ENCODE results near the gene INPP5B. TPM values are rescaled to one million over a fixed set of nuclear protein-coding genes. Genes with fewer than 3 reads are reported as not detected.

Gene INPP5B
- total and polyA plus RNA-seq, 12 donors, result 4.1 to 17.3 (median 12.5) TPM

DNA sequence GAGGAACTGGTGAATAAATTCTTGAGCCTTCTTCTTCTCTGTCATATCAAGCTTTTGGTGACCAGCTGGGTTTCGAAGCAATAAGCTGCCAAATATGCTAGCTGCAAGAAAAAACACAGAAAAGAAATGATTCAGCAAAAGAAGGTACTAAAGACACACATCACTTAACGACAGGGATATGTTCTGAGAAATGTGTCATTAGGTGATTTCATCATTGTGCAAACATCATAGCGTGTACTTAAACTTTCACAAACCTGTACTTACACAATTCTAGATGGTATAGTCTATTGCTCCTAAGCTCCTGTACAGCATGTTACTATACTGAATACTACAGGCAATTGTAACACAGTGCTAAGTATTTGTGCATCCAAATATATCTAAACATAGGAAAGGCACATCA lies 84.5 kb downstream of the INPP5B start:
- intact Hi-C loops (cut with DNase I), result loop anchor here in 3 of 10 donors (5.0 to 10.0 kb wide), 4 partner anchors 50 to 170 kb away; partner anchors contain the start of genes CDCA8 (in 2 of the 3), C1orf122 (in 1 of the 3) and YRDC (in 1 of the 3)

DNA sequence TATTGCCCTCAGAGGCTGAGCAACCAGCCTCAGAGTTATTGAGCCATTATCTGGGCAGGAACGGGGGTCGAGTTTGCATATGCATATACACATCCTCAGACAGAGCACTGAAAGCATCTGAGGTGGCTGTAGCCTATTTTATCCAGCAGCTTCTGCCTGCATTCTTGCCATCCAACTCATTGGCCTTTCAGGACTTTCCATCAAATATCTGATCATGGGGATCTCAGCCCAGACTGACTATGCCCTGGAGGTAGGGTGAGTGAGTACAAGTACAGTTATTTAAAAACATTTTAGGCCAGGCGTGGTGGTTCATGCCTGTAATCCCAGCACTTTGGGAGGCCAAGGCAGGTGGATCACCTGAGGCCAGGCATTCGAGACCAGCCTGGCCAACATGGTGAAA lies 85.7 kb downstream of the INPP5B start:
- 91 to 95% methylated on average over 4 of the region's 4 CpGs for WGBS, 2 donors
- Histone ChIP-seq H3K9me3 (no peaks in the 10 kb centered on the region), H3K4me3 (no peak overlapping the region), H3K4me1 (peaks cover 0 to 37% (median 28%) of the 10 kb centered on the region in 9 donors), H3K27me3 (no peaks in the 10 kb centered on the region), H3K27ac (no peak overlapping the region), H3K36me3 (peaks cover 0 to 69% (median 34%) of the 10 kb centered on the region in 9 donors)
- intact Hi-C loops (cut with DNase I), result loop anchor here in 3 of 10 donors (5.0 to 10.0 kb wide), 4 partner anchors 49 to 169 kb away; partner anchors contain the start of genes CDCA8 (in 2 of the 3), C1orf122 (in 1 of the 3) and YRDC (in 1 of the 3)
- TF ChIP-seq, protein P1, sequence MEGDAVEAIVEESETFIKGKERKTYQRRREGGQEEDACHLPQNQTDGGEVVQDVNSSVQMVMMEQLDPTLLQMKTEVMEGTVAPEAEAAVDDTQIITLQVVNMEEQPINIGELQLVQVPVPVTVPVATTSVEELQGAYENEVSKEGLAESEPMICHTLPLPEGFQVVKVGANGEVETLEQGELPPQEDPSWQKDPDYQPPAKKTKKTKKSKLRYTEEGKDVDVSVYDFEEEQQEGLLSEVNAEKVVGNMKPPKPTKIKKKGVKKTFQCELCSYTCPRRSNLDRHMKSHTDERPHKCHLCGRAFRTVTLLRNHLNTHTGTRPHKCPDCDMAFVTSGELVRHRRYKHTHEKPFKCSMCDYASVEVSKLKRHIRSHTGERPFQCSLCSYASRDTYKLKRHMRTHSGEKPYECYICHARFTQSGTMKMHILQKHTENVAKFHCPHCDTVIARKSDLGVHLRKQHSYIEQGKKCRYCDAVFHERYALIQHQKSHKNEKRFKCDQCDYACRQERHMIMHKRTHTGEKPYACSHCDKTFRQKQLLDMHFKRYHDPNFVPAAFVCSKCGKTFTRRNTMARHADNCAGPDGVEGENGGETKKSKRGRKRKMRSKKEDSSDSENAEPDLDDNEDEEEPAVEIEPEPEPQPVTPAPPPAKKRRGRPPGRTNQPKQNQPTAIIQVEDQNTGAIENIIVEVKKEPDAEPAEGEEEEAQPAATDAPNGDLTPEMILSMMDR (IDR thresholded peaks at IDR 0.05), result no peak
- DNase-seq (no peak), ATAC-seq (no peak)

More for the DNA sequence above, 84.5 kb downstream of the INPP5B start:
- TF ChIP-seq, protein P1 (IDR thresholded peaks at IDR 0.05), result no peak
- ATAC-seq (no peak), DNase-seq (no peak)
- Histone ChIP-seq H3K27me3 (no peaks in the 10 kb centered on the region), H3K27ac (no peak overlapping the region), H3K4me3 (no peak overlapping the region), H3K4me1 (peaks cover 0 to 25% (median 18%) of the 10 kb centered on the region in 9 donors), H3K36me3 (peaks cover 0 to 69% (median 29%) of the 10 kb centered on the region in 9 donors), H3K9me3 (no peaks in the 10 kb centered on the region)
- 88 to 89% methylated on average over 3 of the region's 3 CpGs for WGBS, 2 donors

DNA sequence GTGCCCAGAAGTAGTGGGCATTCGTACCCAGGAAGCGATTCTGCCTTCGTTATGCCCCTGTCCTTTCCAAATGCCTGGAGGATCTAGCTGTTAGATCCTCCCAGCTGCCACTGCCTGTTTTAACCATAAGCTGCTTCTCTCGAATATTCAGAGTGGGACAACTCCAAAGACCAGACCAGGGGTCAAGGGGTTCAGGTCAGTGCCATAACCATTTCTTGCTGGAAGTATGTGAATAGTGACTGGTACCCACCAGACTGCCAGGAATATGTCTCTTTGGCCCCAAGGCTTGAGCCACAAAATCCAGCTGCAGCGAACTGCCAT lies 86.5 kb downstream of the INPP5B start:
- ATAC-seq (no peak), DNase-seq (no peak)
- H3K4me3 ChIP-seq, result peak overlapping the region in 9 of 10 donors; percentile 72 to 96 (median 84)
- H3K36me3 ChIP-seq, result peaks cover 0 to 69% (median 26%) of the 10 kb centered on the region in 9 donors
- TF ChIP-seq, protein P1 (IDR thresholded peaks at IDR 0.05), result peak in 3 of 9 donors; percentile 12 to 42 (median 36)
- 23 to 31% methylated on average over 5 of the region's 5 CpGs for WGBS, 2 donors
- H3K27me3 ChIP-seq, result no peaks in the 10 kb centered on the region
- intact Hi-C loops (cut with DNase I), result loop anchor here in 3 of 10 donors (5.0 to 10.0 kb wide), 4 partner anchors 48 to 168 kb away; partner anchors contain the start of genes CDCA8 (in 2 of the 3), C1orf122 (in 1 of the 3) and YRDC (in 1 of the 3)
- peak overlapping the region; percentile 75 to 98 (median 94) for H3K27ac ChIP-seq
- peaks cover 0 to 45% (median 37%) of the 10 kb centered on the region in 9 donors for H3K4me1 ChIP-seq
- H3K9me3 ChIP-seq, result no peaks in the 10 kb centered on the region

DNA sequence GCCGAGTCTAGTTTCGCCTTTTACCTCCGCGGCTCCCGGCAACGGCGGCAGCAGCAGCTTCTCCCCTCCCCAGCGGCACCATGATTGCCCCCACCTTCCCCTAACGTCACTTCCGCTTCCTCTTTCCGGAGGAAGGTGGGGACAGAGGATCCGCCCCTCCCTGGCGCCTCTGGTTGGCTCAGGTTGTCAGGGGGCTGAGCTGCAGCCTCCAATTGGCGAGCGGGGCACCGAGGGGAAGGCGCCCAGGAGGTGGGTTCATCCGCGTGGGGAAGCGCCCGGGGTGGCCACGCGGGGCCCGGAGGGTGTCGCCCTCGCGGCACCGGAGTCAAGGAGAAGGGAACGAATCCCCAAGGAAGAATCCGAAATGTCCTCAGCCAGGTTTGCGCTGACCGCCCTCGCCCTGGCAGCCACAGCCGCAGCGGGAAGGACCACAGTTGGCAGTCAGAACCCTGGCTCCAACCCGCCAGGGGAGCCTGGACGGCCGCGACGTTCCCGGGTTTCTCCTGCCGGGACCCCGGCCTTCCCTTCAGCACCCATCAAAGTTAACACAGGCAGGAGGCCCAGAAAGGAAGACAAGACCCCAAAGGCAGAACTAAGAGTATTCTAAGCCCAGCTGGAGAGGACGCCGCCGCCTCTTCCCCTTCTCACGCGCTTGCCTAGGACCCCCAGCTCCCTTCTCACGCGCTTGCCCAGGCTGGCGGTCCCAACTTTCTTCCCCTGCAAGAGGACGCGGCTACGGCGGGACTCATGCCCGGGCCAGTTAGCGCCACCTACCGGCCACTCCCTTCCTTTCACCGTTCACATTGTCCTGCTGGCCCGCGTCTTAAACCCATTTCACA lies 87.1 kb downstream of the INPP5B start, which contains the start of gene MTF1:
Gene MTF1 (minus strand): TSS at position 86 of the 839 bp plus-strand sequence. CDS start 1,934 bp downstream, outside the sequence.
- Histone ChIP-seq H3K9me3 (no peaks in the 10 kb centered on the region), H3K4me1 (peaks cover 0 to 51% (median 42%) of the 10 kb centered on the region in 9 donors), H3K27me3 (no peaks in the 10 kb centered on the region), H3K36me3 (peaks cover 0 to 69% (median 20%) of the 10 kb centered on the region in 9 donors), H3K27ac (peak within 1 kb of the TSS; percentile 75 to 98 (median 94)), H3K4me3 (peak within 1 kb of the TSS; percentile 72 to 97 (median 86))
- 0% methylated on average over 58 to 61 of the region's 61 CpGs for WGBS, 2 donors
- TF ChIP-seq, protein P1 (IDR thresholded peaks at IDR 0.05), result peak; percentile 89 to 96 (median 93)
- ATAC-seq (peak; percentile 99 to 100 (median 99)), DNase-seq (peak; percentile 97 to 98)
- intact Hi-C loops (cut with DNase I), result loop anchor here in 7 of 10 donors (2.0 to 10.0 kb wide), 5 partner anchors 47 to 167 kb away; partner anchors contain the start of genes CDCA8 (in 3 of the 7), YRDC (in 2 of the 7) and C1orf122 (in 1 of the 7)
